ENCODE results near the gene NHEJ1. TPM values are rescaled to one million over a fixed set of nuclear protein-coding genes. Genes with fewer than 3 reads are reported as not detected.

The NHEJ1 gene
- total and polyA plus RNA-seq, 9 of the 15 experiments (the other 6 are each of a cell fraction or from before 2014, with no cell fraction given) = 9.0 to 23.7 (median 13.9) TPM

DNA sequence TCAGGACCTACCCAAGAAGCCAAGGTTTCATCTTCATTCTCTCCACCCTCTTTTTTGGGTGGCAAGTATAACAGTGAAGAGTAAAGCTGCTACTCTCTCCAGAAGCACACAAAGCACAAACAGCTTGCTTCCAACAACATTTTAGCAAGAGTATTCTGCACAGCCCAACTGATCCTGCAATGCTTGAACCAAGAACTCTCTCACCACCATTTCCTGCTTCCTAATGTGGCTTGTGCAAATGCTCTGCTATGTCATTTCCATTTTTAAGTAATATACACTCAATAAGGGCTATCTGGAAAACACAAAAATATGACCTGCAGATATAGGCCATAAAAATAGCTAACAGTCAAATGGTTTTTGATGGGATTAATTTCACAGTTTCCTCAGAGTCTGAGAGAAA is 75.8 kb downstream of the NHEJ1 start:
- no peak for DNase-seq (ENCODE audit: extremely low read depth in 1 of 4, low spot score in 3 of 4)
- Histone ChIP-seq H4K20me1 (replicated peaks; ENCODE audit: control insufficient read depth, insufficient read depth, low read length) (no peaks in the 10 kb centered on the region), H3K9ac (ENCODE audit: insufficient read depth in 1 of 2, low read depth in 2 of 2, low read length in 2 of 2) (no peak overlapping the region), H3K9me3 (replicated peaks; ENCODE audit: control insufficient read depth, insufficient read depth, low read depth, low read length) (no peaks in the 10 kb centered on the region), H3K9me1 (ENCODE audit: control insufficient read depth, insufficient read depth, low read length) (peaks cover 2% of the 10 kb centered on the region), H3K27ac (ENCODE audit: extremely low read depth, low read depth, low read length) (no peak overlapping the region), H2AFZ (ENCODE audit: low read depth, low read length) (no peak overlapping the region), H3K4me2 (ENCODE audit: insufficient read depth, low read length) (no peak overlapping the region), H3K4me3 (no peak overlapping the region), H3K79me2 (ENCODE audit: control insufficient read depth, insufficient read depth, low read length) (no peaks in the 10 kb centered on the region), H3K36me3 (ENCODE audit: control insufficient read depth, insufficient read depth, low read length) (no peaks in the 10 kb centered on the region), H3K27me3 (ENCODE audit: control insufficient read depth in 2 of 2, insufficient read depth in 2 of 2, low read length in 2 of 2) (no peaks in the 10 kb centered on the region), H3K4me1 (replicated peaks in 1 of 2; ENCODE audit: control insufficient read depth in 2 of 2, insufficient read depth in 2 of 2, low read length in 2 of 2) (0 out of 5 replicates have a peak, but pooled peaks cover 0 to 2% of the 10 kb centered on the region in 2 experiments)
- POLR2A ChIA-PET = interaction anchor here (0.7 kb wide), 1 partner anchor 11 kb away, joined by 3 read pairs; no protein-coding TSS in a partner anchor
- TF ChIP-seq EZH2 (IDR thresholded peaks at IDR 0.05; ENCODE audit: borderline replicate concordance, low read depth, low read length) (no peak), EP300 (IDR thresholded peaks at IDR 0.05; ENCODE audit: low read length) (no peak), ZNF23 (CRISPR knock-in tag; IDR thresholded peaks at IDR 0.05) (no peak), NFIX (CRISPR knock-in tag; IDR thresholded peaks at IDR 0.05; ENCODE audit: low read depth) (no peak), PTRF (tag; IDR thresholded peaks at IDR 0.05) (no peak), ESRRA (IDR thresholded peaks at IDR 0.05; ENCODE audit: borderline replicate concordance, low read depth) (no peak), ZNF583 (CRISPR knock-in tag; IDR thresholded peaks at IDR 0.05) (no peak)
- TF ChIP-seq, protein P1, sequence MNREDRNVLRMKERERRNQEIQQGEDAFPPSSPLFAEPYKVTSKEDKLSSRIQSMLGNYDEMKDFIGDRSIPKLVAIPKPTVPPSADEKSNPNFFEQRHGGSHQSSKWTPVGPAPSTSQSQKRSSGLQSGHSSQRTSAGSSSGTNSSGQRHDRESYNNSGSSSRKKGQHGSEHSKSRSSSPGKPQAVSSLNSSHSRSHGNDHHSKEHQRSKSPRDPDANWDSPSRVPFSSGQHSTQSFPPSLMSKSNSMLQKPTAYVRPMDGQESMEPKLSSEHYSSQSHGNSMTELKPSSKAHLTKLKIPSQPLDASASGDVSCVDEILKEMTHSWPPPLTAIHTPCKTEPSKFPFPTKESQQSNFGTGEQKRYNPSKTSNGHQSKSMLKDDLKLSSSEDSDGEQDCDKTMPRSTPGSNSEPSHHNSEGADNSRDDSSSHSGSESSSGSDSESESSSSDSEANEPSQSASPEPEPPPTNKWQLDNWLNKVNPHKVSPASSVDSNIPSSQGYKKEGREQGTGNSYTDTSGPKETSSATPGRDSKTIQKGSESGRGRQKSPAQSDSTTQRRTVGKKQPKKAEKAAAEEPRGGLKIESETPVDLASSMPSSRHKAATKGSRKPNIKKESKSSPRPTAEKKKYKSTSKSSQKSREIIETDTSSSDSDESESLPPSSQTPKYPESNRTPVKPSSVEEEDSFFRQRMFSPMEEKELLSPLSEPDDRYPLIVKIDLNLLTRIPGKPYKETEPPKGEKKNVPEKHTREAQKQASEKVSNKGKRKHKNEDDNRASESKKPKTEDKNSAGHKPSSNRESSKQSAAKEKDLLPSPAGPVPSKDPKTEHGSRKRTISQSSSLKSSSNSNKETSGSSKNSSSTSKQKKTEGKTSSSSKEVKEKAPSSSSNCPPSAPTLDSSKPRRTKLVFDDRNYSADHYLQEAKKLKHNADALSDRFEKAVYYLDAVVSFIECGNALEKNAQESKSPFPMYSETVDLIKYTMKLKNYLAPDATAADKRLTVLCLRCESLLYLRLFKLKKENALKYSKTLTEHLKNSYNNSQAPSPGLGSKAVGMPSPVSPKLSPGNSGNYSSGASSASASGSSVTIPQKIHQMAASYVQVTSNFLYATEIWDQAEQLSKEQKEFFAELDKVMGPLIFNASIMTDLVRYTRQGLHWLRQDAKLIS (CRISPR knock-in tag; IDR thresholded peaks at IDR 0.05) = no peak
- TF ChIP-seq, protein P2, sequence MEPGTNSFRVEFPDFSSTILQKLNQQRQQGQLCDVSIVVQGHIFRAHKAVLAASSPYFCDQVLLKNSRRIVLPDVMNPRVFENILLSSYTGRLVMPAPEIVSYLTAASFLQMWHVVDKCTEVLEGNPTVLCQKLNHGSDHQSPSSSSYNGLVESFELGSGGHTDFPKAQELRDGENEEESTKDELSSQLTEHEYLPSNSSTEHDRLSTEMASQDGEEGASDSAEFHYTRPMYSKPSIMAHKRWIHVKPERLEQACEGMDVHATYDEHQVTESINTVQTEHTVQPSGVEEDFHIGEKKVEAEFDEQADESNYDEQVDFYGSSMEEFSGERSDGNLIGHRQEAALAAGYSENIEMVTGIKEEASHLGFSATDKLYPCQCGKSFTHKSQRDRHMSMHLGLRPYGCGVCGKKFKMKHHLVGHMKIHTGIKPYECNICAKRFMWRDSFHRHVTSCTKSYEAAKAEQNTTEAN (CRISPR knock-in tag; IDR thresholded peaks at IDR 0.05) = no peak
- TF ChIP-seq, protein P3, sequence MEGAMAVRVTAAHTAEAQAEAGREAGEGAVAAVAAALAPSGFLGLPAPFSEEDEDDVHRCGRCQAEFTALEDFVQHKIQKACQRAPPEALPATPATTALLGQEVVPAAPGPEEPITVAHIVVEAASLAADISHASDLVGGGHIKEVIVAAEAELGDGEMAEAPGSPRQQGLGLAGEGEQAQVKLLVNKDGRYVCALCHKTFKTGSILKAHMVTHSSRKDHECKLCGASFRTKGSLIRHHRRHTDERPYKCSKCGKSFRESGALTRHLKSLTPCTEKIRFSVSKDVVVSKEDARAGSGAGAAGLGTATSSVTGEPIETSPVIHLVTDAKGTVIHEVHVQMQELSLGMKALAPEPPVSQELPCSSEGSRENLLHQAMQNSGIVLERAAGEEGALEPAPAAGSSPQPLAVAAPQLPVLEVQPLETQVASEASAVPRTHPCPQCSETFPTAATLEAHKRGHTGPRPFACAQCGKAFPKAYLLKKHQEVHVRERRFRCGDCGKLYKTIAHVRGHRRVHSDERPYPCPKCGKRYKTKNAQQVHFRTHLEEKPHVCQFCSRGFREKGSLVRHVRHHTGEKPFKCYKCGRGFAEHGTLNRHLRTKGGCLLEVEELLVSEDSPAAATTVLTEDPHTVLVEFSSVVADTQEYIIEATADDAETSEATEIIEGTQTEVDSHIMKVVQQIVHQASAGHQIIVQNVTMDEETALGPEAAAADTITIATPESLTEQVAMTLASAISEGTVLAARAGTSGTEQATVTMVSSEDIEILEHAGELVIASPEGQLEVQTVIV (CRISPR knock-in tag; IDR thresholded peaks at IDR 0.05; ENCODE audit: borderline replicate concordance) = no peak
- TF ChIP-seq, protein P4, sequence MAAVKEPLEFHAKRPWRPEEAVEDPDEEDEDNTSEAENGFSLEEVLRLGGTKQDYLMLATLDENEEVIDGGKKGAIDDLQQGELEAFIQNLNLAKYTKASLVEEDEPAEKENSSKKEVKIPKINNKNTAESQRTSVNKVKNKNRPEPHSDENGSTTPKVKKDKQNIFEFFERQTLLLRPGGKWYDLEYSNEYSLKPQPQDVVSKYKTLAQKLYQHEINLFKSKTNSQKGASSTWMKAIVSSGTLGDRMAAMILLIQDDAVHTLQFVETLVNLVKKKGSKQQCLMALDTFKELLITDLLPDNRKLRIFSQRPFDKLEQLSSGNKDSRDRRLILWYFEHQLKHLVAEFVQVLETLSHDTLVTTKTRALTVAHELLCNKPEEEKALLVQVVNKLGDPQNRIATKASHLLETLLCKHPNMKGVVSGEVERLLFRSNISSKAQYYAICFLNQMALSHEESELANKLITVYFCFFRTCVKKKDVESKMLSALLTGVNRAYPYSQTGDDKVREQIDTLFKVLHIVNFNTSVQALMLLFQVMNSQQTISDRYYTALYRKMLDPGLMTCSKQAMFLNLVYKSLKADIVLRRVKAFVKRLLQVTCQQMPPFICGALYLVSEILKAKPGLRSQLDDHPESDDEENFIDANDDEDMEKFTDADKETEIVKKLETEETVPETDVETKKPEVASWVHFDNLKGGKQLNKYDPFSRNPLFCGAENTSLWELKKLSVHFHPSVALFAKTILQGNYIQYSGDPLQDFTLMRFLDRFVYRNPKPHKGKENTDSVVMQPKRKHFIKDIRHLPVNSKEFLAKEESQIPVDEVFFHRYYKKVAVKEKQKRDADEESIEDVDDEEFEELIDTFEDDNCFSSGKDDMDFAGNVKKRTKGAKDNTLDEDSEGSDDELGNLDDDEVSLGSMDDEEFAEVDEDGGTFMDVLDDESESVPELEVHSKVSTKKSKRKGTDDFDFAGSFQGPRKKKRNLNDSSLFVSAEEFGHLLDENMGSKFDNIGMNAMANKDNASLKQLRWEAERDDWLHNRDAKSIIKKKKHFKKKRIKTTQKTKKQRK (IDR thresholded peaks at IDR 0.05; ENCODE audit: borderline replicate concordance, low read depth, low read length) = no peak
- BruUV-seq (replicated peaks) = no TSS peak
- in situ Hi-C loops (cut with MboI) (no loop called here), intact Hi-C loops (cut with micrococcal nuclease) (no loop called here)
- no peak for FAIRE-seq
- CTCF ChIA-PET (ENCODE audit: low intra/inter-chr PET ratio) = no interaction called here
- no peak for ATAC-seq

Data from K562 (cell line).